ENCODE data around the gene PHETA1.
A peak's percentile ranks its signal among the peaks of the same experiment; 100 is the strongest.

The PHETA1 gene

DNA sequence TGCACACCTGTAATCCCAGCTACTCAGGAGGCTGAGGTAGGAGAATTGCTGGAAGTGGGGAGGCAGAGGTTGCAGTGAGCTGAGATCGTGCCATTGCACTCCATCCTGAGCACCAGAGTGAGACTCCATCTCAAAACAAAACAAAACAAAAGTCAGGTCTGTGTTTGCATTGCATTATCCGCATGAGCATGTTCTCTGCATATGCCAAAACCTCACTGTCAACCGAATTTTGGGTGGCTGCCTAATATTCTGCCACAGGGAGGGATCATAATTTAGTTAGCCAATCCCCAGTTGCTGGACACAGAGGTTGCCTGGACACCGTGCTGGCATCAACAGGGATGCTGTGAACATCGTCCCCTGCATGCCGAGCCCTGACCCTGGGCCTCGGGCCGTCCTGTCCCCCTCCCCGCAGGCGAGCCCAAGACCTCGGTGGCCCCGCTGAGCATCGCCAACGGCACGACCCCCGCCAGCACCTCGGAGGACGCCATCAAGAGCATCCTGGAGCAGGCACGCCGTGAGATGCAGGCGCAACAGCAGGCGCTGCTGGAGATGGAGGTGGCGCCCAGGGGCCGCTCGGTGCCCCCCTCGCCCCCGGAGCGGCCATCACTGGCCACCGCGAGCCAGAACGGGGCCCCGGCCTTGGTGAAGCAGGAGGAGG is 49.2 kb downstream of the PHETA1 start:
- no peak for DNase-seq

GRCh38 chr12:111318450-111318849 is 50.4 kb downstream of the PHETA1 start:
- no peak for DNase-seq

- DNase-seq = no peak
Observed at GRCh38 chr12:111316671-111317070, 52.2 kb downstream of the PHETA1 start.

- no peak for DNase-seq
Observed at GRCh38 chr12:111314953-111315539, 53.8 kb downstream of the PHETA1 start.

- peak; percentile 41 for DNase-seq
Observed at GRCh38 chr12:111313833-111314259, 55.0 kb downstream of the PHETA1 start.

DNA sequence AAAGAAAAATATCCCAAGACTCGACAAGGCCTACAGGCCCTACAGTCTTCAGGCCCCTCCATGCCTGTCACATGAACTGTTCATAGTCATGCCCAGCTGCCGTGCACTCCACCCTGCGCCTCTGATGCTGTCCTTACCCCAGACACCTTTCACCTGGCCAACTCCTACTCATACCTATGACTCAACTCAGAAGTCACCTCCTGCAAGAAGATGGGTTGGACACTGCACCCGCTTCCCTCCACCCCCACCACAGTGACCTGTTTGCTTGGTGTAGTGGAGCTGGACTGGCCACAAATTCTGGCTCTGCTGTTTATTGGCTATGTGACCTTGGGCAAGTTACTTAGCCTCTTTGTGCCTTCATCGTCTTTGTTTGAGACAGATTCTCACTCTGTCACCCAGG is 56.2 kb downstream of the PHETA1 start:
- DNase-seq = no peak

DNA sequence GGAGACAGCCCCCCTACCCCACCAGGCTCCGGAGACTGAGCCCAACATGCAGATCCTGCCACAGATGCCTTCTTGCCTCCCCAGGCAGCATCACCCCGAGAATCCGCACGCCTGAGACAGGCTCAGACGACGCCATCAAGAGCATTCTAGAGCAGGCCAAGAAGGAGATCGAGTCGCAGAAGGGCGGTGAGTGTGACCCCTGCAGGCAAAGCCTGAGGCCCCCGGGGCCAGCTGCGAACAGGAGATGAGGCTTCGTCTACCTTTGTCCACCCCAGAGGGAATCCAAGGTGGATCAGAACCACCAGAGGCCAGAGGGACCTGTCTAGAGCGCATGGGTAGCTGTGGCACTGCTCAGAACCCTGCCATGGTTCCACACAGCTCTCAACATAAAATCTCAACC is 56.9 kb downstream of the PHETA1 start:
- DNase-seq = no peak

DNA sequence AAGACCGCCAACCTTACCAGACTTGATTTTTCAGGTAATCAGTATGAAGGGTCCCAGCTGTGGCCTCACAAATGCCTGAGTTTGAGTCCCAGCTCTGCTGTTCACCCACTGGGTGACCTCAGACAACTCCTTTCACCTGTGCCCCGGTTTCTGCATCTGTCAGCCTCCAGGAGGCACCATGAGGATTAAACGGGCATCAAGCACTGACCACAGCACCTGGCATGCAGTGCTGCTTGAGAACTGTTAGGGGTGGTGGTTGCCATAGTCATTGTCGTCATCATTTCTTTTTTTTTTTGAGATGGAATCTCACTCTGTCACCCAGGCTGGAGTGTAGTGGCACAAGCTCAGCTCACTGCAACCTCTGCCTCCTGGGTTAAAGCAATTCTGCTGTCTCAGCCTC is 57.9 kb downstream of the PHETA1 start:
- DNase-seq = no peak
